SW 1271 (cell line): ENCODE measurements around the gene SCGN.
"Not testable (repeated sequence)": the region's sequence is repeated elsewhere in the genome, so short reads cannot be mapped to it uniquely, and the experiment has no call there.

ENCODE experiments used
- DNase-seq, 2 experiments: peaks; one replicate each; lab custom pipeline; 2025; lab: John Stamatoyannopoulos, UW

Gene SCGN

GRCh38 chr6:25730907-25731306 is 78.9 kb downstream of the SCGN start:
- no peak for DNase-seq

- no peak for DNase-seq
Observed at GRCh38 chr6:25731721-25732120, 79.7 kb downstream of the SCGN start.

GRCh38 chr6:25732468-25733198 is 80.6 kb downstream of the SCGN start:
- no peak for DNase-seq

GRCh38 chr6:25735261-25735660 is 83.2 kb downstream of the SCGN start:
- DNase-seq = no peak

GRCh38 chr6:25743868-25744267 is 91.9 kb downstream of the SCGN start:
- no peak for DNase-seq

- DNase-seq = no peak
Observed at GRCh38 chr6:25745836-25746235, 93.8 kb downstream of the SCGN start.

GRCh38 chr6:25746968-25747367 is 95.0 kb downstream of the SCGN start:
- DNase-seq = no peak

GRCh38 chr6:25747477-25747876 is 95.5 kb downstream of the SCGN start:
- DNase-seq = no peak

- DNase-seq = no peak
Observed at GRCh38 chr6:25748049-25748448, 96.0 kb downstream of the SCGN start.

GRCh38 chr6:25748601-25749517 is 96.8 kb downstream of the SCGN start:
- DNase-seq = not testable (repeated sequence)

GRCh38 chr6:25749837-25750236 is 97.8 kb downstream of the SCGN start:
- no peak for DNase-seq

GRCh38 chr6:25750906-25751305 is 98.9 kb downstream of the SCGN start:
- DNase-seq = no peak
